HepG2 (cell line): ENCODE results near the gene USH2A. TPM values are rescaled to one million over a fixed set of nuclear protein-coding genes. Genes with fewer than 3 reads are reported as not detected.

ENCODE experiments used
- ATAC-seq: fragments of 200-7000 bp; cut with Tn5 transposase; 3 replicates; pipeline ENCODE4 v1.9.1; 2020; ENCODE audit warnings: mild to moderate bottlenecking, moderate library complexity
- BruUV-seq: library from RNA; stranded (reverse); fragments of 400-500 nt; replicated peaks from 2 replicates; lab custom pipeline; 2021; lab: Mats Ljungman, UMichigan
- CTCF ChIA-PET: fragments of 300-600 bp; formaldehyde crosslinking; extraction: SDS; loops from one replicate; lab custom pipeline; 2021; ENCODE audit warnings: low total read pairs, inconsistent platforms, low intra/inter-chr PET ratio; lab: Yijun Ruan, JAX
- POLR2A ChIA-PET: fragments of 350-600 bp; sonication (Branson Sonifier 250); formaldehyde crosslinking; loops from one replicate; lab custom pipeline; 2020; ENCODE audit warnings: antibody characterized with exemption, inconsistent platforms; lab: Yijun Ruan, JAX
- DNase-seq: peaks from one replicate; pipeline ENCODE4 v3.0.0-alpha.2; 2015; ENCODE audit warnings: low spot score
- FAIRE-seq: peaks from 3 replicates; lab custom pipeline; 2011; peaks lifted over from hg19 to GRCh38; lab: Jason Lieb, UNC
- H2AFZ ChIP-seq: one replicate; pipeline ENCODE4 v1.6.1; 2011; ENCODE audit warnings: low read length, inconsistent platforms
- H3K27ac ChIP-seq: fragments of 300-600 bp; 3 replicates; pipeline ENCODE4 v1.8.0; 2011; ENCODE audit warnings: mixed run types, mild to moderate bottlenecking, mixed read lengths, low read length, inconsistent platforms; ENCODE audit not compliant: insufficient read depth; ENCODE audit errors: extremely low read length
- H3K27me3 ChIP-seq, 2 experiments: fragments of 200-600 bp in 1 of 2; 2 replicates in 1 of 2; 3 replicates in 1 of 2; pipeline versions ENCODE4 v1.6.0 to v1.8.0; 2011; ENCODE audit warnings: low read length in 2 of 2, mild to moderate bottlenecking in 2 of 2, moderate library complexity in 2 of 2, inconsistent platforms in 1 of 2; ENCODE audit not compliant: insufficient read depth in 2 of 2, control insufficient read depth in 1 of 2
- H3K36me3 ChIP-seq, 2 experiments: fragments of 200-600 bp in 1 of 2; replicated peaks in 1 of 2; 2 replicates in 1 of 2; 3 replicates in 1 of 2; pipeline versions ENCODE4 v1.5.1 to v1.8.0; 2011; ENCODE audit warnings: low read length in 2 of 2, inconsistent platforms in 1 of 2; ENCODE audit not compliant: insufficient read depth in 2 of 2, control insufficient read depth in 1 of 2
- H3K4me1 ChIP-seq: 2 replicates; pipeline ENCODE4 v1.5.1; 2012; ENCODE audit warnings: low read length, inconsistent platforms; ENCODE audit not compliant: insufficient read depth
- H3K4me2 ChIP-seq: 2 replicates; pipeline ENCODE4 v1.6.0; 2011; ENCODE audit warnings: low read depth, low read length, inconsistent platforms
- H3K4me3 ChIP-seq, 3 experiments: fragments of 200-600 bp in 1 of 3; sonication (generic), shearing (Covaris generic) in 1 of 3; replicated peaks in 1 of 3; 2 replicates each; pipeline ENCODE4 v1.5.1; 2011 to 2016; ENCODE audit warnings: low read length in 3 of 3, inconsistent platforms in 2 of 3, low read depth in 2 of 3, mild to moderate bottlenecking in 2 of 3, control low read depth in 1 of 3, mixed read lengths in 1 of 3; ENCODE audit not compliant: insufficient read depth in 1 of 3
- H3K79me2 ChIP-seq: one replicate; pipeline ENCODE4 v1.6.1; 2011; ENCODE audit warnings: low read length, inconsistent platforms; ENCODE audit not compliant: insufficient read depth
- H3K9ac ChIP-seq: 2 replicates; pipeline ENCODE4 v1.6.0; 2011; ENCODE audit warnings: mild to moderate bottlenecking, low read depth, low read length, inconsistent platforms; ENCODE audit not compliant: insufficient read depth
- H3K9me3 ChIP-seq: 2 replicates; pipeline ENCODE4 v1.5.1; 2012; ENCODE audit warnings: mild to moderate bottlenecking, low read length
- H4K20me1 ChIP-seq: 2 replicates; pipeline ENCODE4 v1.6.0; 2011; ENCODE audit warnings: inconsistent platforms, mild to moderate bottlenecking, low read length, moderate library complexity; ENCODE audit not compliant: insufficient read depth
- CCDC6 ChIP-seq: sonication (generic); formaldehyde crosslinking; IDR thresholded peaks from 2 replicates; pipeline ENCODE4 v1.8.1; 2022; ENCODE audit warnings: mild to moderate bottlenecking, missing genetic modification reagents, moderate library complexity
- CEBPB ChIP-seq: IDR thresholded peaks from 2 replicates; pipeline ENCODE4 v1.6.1; 2011; ENCODE audit warnings: low read depth, low read length, improper control_type of control experiment, borderline replicate concordance
- CEBPG ChIP-seq: IDR thresholded peaks from 2 replicates; pipeline ENCODE4 v1.6.1; 2016
- GTF3A ChIP-seq: sonication (generic); formaldehyde crosslinking; conservative IDR thresholded peaks from 2 replicates; pipeline ENCODE4 v1.4.0; 2020; ENCODE audit warnings: mild to moderate bottlenecking, missing genetic modification reagents
- HNRNPLL ChIP-seq: fragments of 200-400 bp; formaldehyde crosslinking; IDR thresholded peaks from 2 replicates; pipeline ENCODE4 v1.6.1; 2017; ENCODE audit warnings: mild to moderate bottlenecking, low read depth, low read length; ENCODE audit not compliant: poor library complexity, severe bottlenecking
- PPARG ChIP-seq: conservative IDR thresholded peaks from 2 replicates; pipeline ENCODE4 v1.6.1; 2016; ENCODE audit warnings: missing biosample characterization, missing genetic modification reagents
- RBFOX2 ChIP-seq: fragments of 200-400 bp; formaldehyde crosslinking; IDR thresholded peaks from 2 replicates; pipeline ENCODE4 v1.6.1; 2017; ENCODE audit warnings: low read depth, mild to moderate bottlenecking, low read length
- SMAD1 ChIP-seq: sonication (generic); formaldehyde crosslinking; IDR thresholded peaks from 2 replicates; pipeline ENCODE4 v1.4.0; 2020; ENCODE audit warnings: missing genetic modification reagents, low read depth, mild to moderate bottlenecking, borderline replicate concordance
- TIGD3 ChIP-seq: sonication (generic); formaldehyde crosslinking; IDR thresholded peaks from 2 replicates; pipeline ENCODE4 v1.5.1; 2020; ENCODE audit warnings: mild to moderate bottlenecking, missing genetic modification reagents, borderline replicate concordance
- TSC22D2 ChIP-seq: sonication (generic); formaldehyde crosslinking; IDR thresholded peaks from 2 replicates; pipeline ENCODE4 v1.5.1; 2020; ENCODE audit warnings: missing genetic modification reagents, mild to moderate bottlenecking, borderline replicate concordance
- ZBTB21 ChIP-seq: sonication (generic); formaldehyde crosslinking; IDR thresholded peaks from 2 replicates; pipeline ENCODE4 v1.4.0; 2020; ENCODE audit warnings: missing genetic modification reagents
- ZNF234 ChIP-seq: sonication (generic); formaldehyde crosslinking; conservative IDR thresholded peaks from 2 replicates; pipeline ENCODE4 v1.5.1; 2020; ENCODE audit warnings: mild to moderate bottlenecking, missing genetic modification reagents
- ZNF7 ChIP-seq: IDR thresholded peaks from 2 replicates; pipeline ENCODE4 v1.6.1; 2016; ENCODE audit warnings: missing biosample characterization, missing genetic modification reagents
- WGBS: methylation state at CpG from one replicate; pipeline ENCODE4 v1.1.6; 2017; ENCODE audit warnings: low lambda C conversion rate; 5-methylcytosine and 5-hydroxymethylcytosine counted together
- in situ Hi-C: cut with HindIII; loops from 2 replicates; pipeline ENCODE4 v1.10.0; 2017; ENCODE audit warnings: low pct_unique_long_range_greater_than_20kb; ENCODE audit not compliant: extremely low pct_ligation_motif_present
- intact Hi-C: fragments of 100-400 bp; cut with micrococcal nuclease; formaldehyde crosslinking; loops from one replicate; pipeline ENCODE4 v1.10.0; 2022; ENCODE audit not compliant: unreplicated experiment
- polyA plus RNA-seq, 8 experiments: library from polyadenylated mRNA; depleted of rRNA in 3 of 8; stranded (reverse) in 7 of 8; unstranded in 1 of 8; fragments of >200 nt; fragmentation: Illumina TruSeq in 4 of 8; extraction: Trizol in 4 of 8; gene quantifications; 2 replicates each; pipeline versions ENCODE4 v1.2.1 to v1.2.3, GENCODE V29; 2011 to 2016; ENCODE audit warnings: low read depth in 4 of 8, missing spikeins in 1 of 8, mixed read lengths in 1 of 8; ENCODE audit not compliant: insufficient read depth in 1 of 8
- total RNA-seq, 5 experiments: library from RNA; depleted of rRNA; stranded (reverse); fragments of >200 nt; fragmentation: Illumina TruSeq; extraction: Trizol; gene quantifications; 2 replicates each; pipeline ENCODE4 v1.2.3, GENCODE V29; 2016; ENCODE audit warnings: low read depth in 1 of 5
- TF ChIP-seq, protein P1 (sequence below): sonication (generic); formaldehyde crosslinking; IDR thresholded peaks from 2 replicates; pipeline ENCODE4 v1.5.0; 2020; ENCODE audit warnings: missing genetic modification reagents
- TF ChIP-seq, protein P2 (sequence below): sonication (generic); formaldehyde crosslinking; IDR thresholded peaks from 2 replicates; pipeline ENCODE4 v1.8.1; 2023; ENCODE audit warnings: mild to moderate bottlenecking, missing genetic modification reagents

The USH2A gene
- total and polyA plus RNA-seq, 2 of the 13 experiments (the other 11 are each of a cell fraction or from before 2014, with no cell fraction given) = 0.02 TPM; not detected in 1

- CTCF ChIA-PET = no interaction called here
- no peaks in the 10 kb centered on the region for H4K20me1 ChIP-seq
- no peaks in the 10 kb centered on the region for H3K27me3 ChIP-seq
- H3K4me1 ChIP-seq = no peaks in the 10 kb centered on the region
- no peaks in the 10 kb centered on the region for H3K79me2 ChIP-seq
- ATAC-seq (no peak), DNase-seq (no peak), FAIRE-seq (no peak)
- no peak overlapping the region for H3K27ac ChIP-seq
- H2AFZ ChIP-seq = no peak overlapping the region
- no TSS peak for BruUV-seq
- no peak overlapping the region for H3K9ac ChIP-seq
- intact Hi-C loops = no loop called here
- 95% methylated on average over 1 of the region's 1 CpG for WGBS
- in situ Hi-C loops = no loop called here
- POLR2A ChIA-PET = no interaction called here
- H3K9me3 ChIP-seq = no peaks in the 10 kb centered on the region
- H3K4me2 ChIP-seq = no peak overlapping the region
- H3K4me3 ChIP-seq = no peak overlapping the region
- no peaks in the 10 kb centered on the region for H3K36me3 ChIP-seq
- TF ChIP-seq SMAD1 (CRISPR knock-in tag) (no peak), CEBPG (CRISPR knock-in tag) (peak; percentile 36; the same call in 1 of the 2 replicates), ZNF7 (CRISPR knock-in tag) (no peak), RBFOX2 (no peak), TIGD3 (CRISPR knock-in tag) (no peak), CEBPB (peak; percentile 82), PPARG (CRISPR knock-in tag) (no peak)
Observed at GRCh38 chr1:216212826-216213225, 210.4 kb downstream of the USH2A start.

GRCh38 chr1:216210081-216210480, 213.2 kb downstream of the USH2A start:
- H2AFZ ChIP-seq = no peak overlapping the region
- H3K36me3 ChIP-seq = no peaks in the 10 kb centered on the region
- in situ Hi-C loops = no loop called here
- ChIA-PET POLR2A (no interaction called here), CTCF (no interaction called here)
- 23% methylated on average over 4 of the region's 4 CpGs for WGBS
- DNase-seq (no peak), ATAC-seq (no peak), FAIRE-seq (no peak)
- H3K4me1 ChIP-seq = peaks cover 12% of the 10 kb centered on the region
- intact Hi-C loops = no loop called here
- no peak overlapping the region for H3K4me3 ChIP-seq
- H3K4me2 ChIP-seq = no peak overlapping the region
- no peaks in the 10 kb centered on the region for H4K20me1 ChIP-seq
- H3K79me2 ChIP-seq = no peaks in the 10 kb centered on the region
- no peak overlapping the region for H3K9ac ChIP-seq
- no peaks in the 10 kb centered on the region for H3K9me3 ChIP-seq
- no peaks in the 10 kb centered on the region for H3K27me3 ChIP-seq
- H3K27ac ChIP-seq = no peak overlapping the region
- no TSS peak for BruUV-seq
- TF ChIP-seq CCDC6 (no peak), ZNF234 (CRISPR knock-in tag) (no peak), TIGD3 (CRISPR knock-in tag) (no peak), HNRNPLL (no peak), TSC22D2 (CRISPR knock-in tag) (no peak), ZBTB21 (CRISPR knock-in tag) (no peak), GTF3A (CRISPR knock-in tag) (no peak)
- TF ChIP-seq, protein P1, sequence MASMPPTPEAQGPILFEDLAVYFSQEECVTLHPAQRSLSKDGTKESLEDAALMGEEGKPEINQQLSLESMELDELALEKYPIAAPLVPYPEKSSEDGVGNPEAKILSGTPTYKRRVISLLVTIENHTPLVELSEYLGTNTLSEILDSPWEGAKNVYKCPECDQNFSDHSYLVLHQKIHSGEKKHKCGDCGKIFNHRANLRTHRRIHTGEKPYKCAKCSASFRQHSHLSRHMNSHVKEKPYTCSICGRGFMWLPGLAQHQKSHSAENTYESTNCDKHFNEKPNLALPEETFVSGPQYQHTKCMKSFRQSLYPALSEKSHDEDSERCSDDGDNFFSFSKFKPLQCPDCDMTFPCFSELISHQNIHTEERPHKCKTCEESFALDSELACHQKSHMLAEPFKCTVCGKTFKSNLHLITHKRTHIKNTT (CRISPR knock-in tag) = no peak
- TF ChIP-seq, protein P2, sequence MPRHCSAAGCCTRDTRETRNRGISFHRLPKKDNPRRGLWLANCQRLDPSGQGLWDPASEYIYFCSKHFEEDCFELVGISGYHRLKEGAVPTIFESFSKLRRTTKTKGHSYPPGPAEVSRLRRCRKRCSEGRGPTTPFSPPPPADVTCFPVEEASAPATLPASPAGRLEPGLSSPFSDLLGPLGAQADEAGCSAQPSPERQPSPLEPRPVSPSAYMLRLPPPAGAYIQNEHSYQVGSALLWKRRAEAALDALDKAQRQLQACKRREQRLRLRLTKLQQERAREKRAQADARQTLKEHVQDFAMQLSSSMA = no peak
